Panc1 (cell line): ENCODE data around the gene MADCAM1. TPM values are rescaled to one million over a fixed set of nuclear protein-coding genes. Genes with fewer than 3 reads are reported as not detected.

Source experiments
- ATAC-seq: fragments of 200-7000 bp; cut with Tn5 transposase; 2 replicates; pipeline ENCODE4 v1.9.1; 2020; ENCODE audit warnings: mild to moderate bottlenecking, moderate library complexity
- BruUV-seq: library from RNA; stranded (reverse); fragments of 400-500 nt; replicated peaks from 2 replicates; lab custom pipeline; 2021; lab: Mats Ljungman, UMichigan
- CTCF ChIA-PET: fragments of 300-600 bp; sonication (Branson Sonifier 250); formaldehyde crosslinking; loops from one replicate; lab custom pipeline; 2022; ENCODE audit warnings: antibody characterized with exemption; lab: Charles Lee
- POLR2A ChIA-PET: fragments of 300-600 bp; sonication (Branson Sonifier 250); formaldehyde crosslinking; loops from one replicate; lab custom pipeline; 2022; ENCODE audit warnings: antibody characterized with exemption; lab: Charles Lee
- DNase-seq: peaks from one replicate; pipeline ENCODE4 v3.0.0-alpha.2; 2010; ENCODE audit warnings: low read depth, low spot score
- H3K27ac ChIP-seq: 2 replicates; pipeline ENCODE4 v1.5.1; 2011; ENCODE audit warnings: mild to moderate bottlenecking, low read length, inconsistent platforms
- H3K27me3 ChIP-seq: fragments of 200-500 bp; sonication (Bioruptor generic); 2 replicates; pipeline ENCODE4 v1.6.0; 2014; ENCODE audit warnings: low read length, inconsistent platforms; ENCODE audit not compliant: control insufficient read depth, insufficient read depth
- H3K36me3 ChIP-seq: fragments of 200-500 bp; sonication (Bioruptor generic); 2 replicates; pipeline ENCODE4 v1.5.1; 2014; ENCODE audit warnings: inconsistent platforms, mild to moderate bottlenecking, low read length, moderate library complexity; ENCODE audit not compliant: control insufficient read depth, insufficient read depth
- H3K4me1 ChIP-seq: 2 replicates; pipeline ENCODE4 v1.5.1; 2011; ENCODE audit warnings: inconsistent platforms, mild to moderate bottlenecking, low read length, moderate library complexity; ENCODE audit not compliant: control insufficient read depth, insufficient read depth
- H3K4me3 ChIP-seq, 2 experiments: 2 replicates each; pipeline ENCODE4 v1.5.1; 2011 to 2012; ENCODE audit warnings: low read depth in 2 of 2, low read length in 2 of 2, mild to moderate bottlenecking in 2 of 2, inconsistent platforms in 1 of 2, moderate library complexity in 1 of 2
- H3K9me3 ChIP-seq: fragments of 200-500 bp; sonication (Bioruptor generic); 2 replicates; pipeline ENCODE4 v1.5.1; 2014; ENCODE audit warnings: low read depth, mild to moderate bottlenecking, inconsistent platforms, low read length, moderate library complexity; ENCODE audit not compliant: control insufficient read depth, insufficient read depth
- CTCF ChIP-seq: fragments of 450-650 bp; IDR thresholded peaks from 2 replicates; pipeline ENCODE4 v1.5.1; 2017; ENCODE audit warnings: mild to moderate bottlenecking
- POLR2AphosphoS5 ChIP-seq: IDR thresholded peaks from 2 replicates; pipeline ENCODE4 v1.6.1; 2012; ENCODE audit warnings: mild to moderate bottlenecking, low read depth, low read length, moderate library complexity
- REST ChIP-seq, 2 experiments: IDR thresholded peaks; 2 replicates each; pipeline ENCODE4 v1.6.1; 2011 to 2012; ENCODE audit warnings: low read depth in 2 of 2, control low read depth in 1 of 2, low read length in 1 of 2, mild to moderate bottlenecking in 1 of 2, moderate library complexity in 1 of 2; ENCODE audit not compliant: insufficient read depth in 1 of 2
- SIN3A ChIP-seq: IDR thresholded peaks from 2 replicates; pipeline ENCODE4 v1.6.1; 2012; ENCODE audit warnings: low read depth, mild to moderate bottlenecking, low read length, moderate library complexity, borderline replicate concordance; ENCODE audit not compliant: insufficient read depth
- TCF7L2 ChIP-seq: IDR thresholded peaks from 2 replicates; pipeline ENCODE4 v1.6.1; 2011; ENCODE audit warnings: mild to moderate bottlenecking, low read depth, low read length, inconsistent platforms
- in situ Hi-C: cut with HindIII; loops from 2 replicates; pipeline ENCODE4 v1.10.0; 2016; ENCODE audit warnings: low sequenced_read_pairs, low pct_unique_long_range_greater_than_20kb
- intact Hi-C: fragments of 100-400 bp; cut with micrococcal nuclease; formaldehyde crosslinking; loops from one replicate; pipeline ENCODE4 v1.10.0; 2022; ENCODE audit not compliant: unreplicated experiment
- total RNA-seq: library from RNA; stranded (reverse); gene quantifications from one replicate; pipeline ENCODE4 v1.2.1, GENCODE V29; 2021; ENCODE audit not compliant: unreplicated experiment

Gene MADCAM1
- total RNA-seq, 1 experiment from 2014 or later: 0.54 TPM

- TF ChIP-seq CTCF: no peak
- TF ChIP-seq TCF7L2: no peak
- no peak for TF ChIP-seq POLR2AphosphoS5
- no peak for TF ChIP-seq SIN3A
- no peak for TF ChIP-seq REST (IDR thresholded peaks at IDR 0.05; ENCODE audit: insufficient read depth in 1 of 2, low read depth in 2 of 2, low read length in 1 of 2)
- POLR2A ChIA-PET: no interaction called here
- in situ Hi-C loops (no loop called here), intact Hi-C loops (no loop called here)
- H3K9me3 ChIP-seq: no peaks in the 10 kb centered on the region
- no peak overlapping the region for H3K27ac ChIP-seq
- ATAC-seq (no peak), DNase-seq (no peak)
- no peaks in the 10 kb centered on the region for H3K27me3 ChIP-seq
- H3K4me1 ChIP-seq: no peaks in the 10 kb centered on the region
- H3K36me3 ChIP-seq: no peaks in the 10 kb centered on the region
- no TSS peak for BruUV-seq
- CTCF ChIA-PET: no interaction called here
- no peak overlapping the region for H3K4me3 ChIP-seq
Measured at GRCh38 chr19:458091-459042, 37.9 kb upstream of the MADCAM1 start.

GRCh38 chr19:459724-460511, 36.4 kb upstream of the MADCAM1 start:
- H3K4me3 ChIP-seq: peak overlapping the region; percentile 43 to 60
- H3K27ac ChIP-seq: peak overlapping the region; percentile 29; the same call in 1 of the 2 replicates
- no peaks in the 10 kb centered on the region for H3K4me1 ChIP-seq
- intact Hi-C loops (no loop called here), in situ Hi-C loops (no loop called here)
- TF ChIP-seq CTCF (no peak), SIN3A (no peak), TCF7L2 (no peak), REST (IDR thresholded peaks at IDR 0.05; ENCODE audit: insufficient read depth in 1 of 2, low read depth in 2 of 2, low read length in 1 of 2) (no peak), POLR2AphosphoS5 (no peak)
- CTCF ChIA-PET: no interaction called here
- ATAC-seq: peak; percentile 67
- no TSS peak for BruUV-seq
- POLR2A ChIA-PET: no interaction called here
- H3K9me3 ChIP-seq: no peaks in the 10 kb centered on the region
- DNase-seq: no peak
- H3K36me3 ChIP-seq: no peaks in the 10 kb centered on the region
- no peaks in the 10 kb centered on the region for H3K27me3 ChIP-seq
